GM18868 (cell line): ENCODE data around the gene DCDC2C.
"Not testable (repeated sequence)": the region's sequence is repeated elsewhere in the genome, so short reads cannot be mapped to it uniquely, and the experiment has no call there.

Source experiments
- ATAC-seq: cut with Tn5 transposase; IDR thresholded peaks from one replicate; pipeline ENCODE4 v1.9.1; 2021; ENCODE audit warnings: mild to moderate bottlenecking, moderate library complexity; ENCODE audit not compliant: unreplicated experiment

DCDC2C gene

GRCh38 chr2:3703236-3703756 lies at the start of gene DCDC2C:
Gene DCDC2C, plus strand, starts transcription at chr2:3703575. Its CDS starts 177 bp downstream, at chr2:3703752.
- no peak for ATAC-seq

GRCh38 chr2:3654011-3654410 lies 49.4 kb upstream of the DCDC2C start:
- no peak for ATAC-seq

- no peak for ATAC-seq
Measured at GRCh38 chr2:3654531-3655225, 48.7 kb upstream of the DCDC2C start.

- no peak for ATAC-seq
Measured at GRCh38 chr2:3655871-3656761, 47.3 kb upstream of the DCDC2C start.

- ATAC-seq, result no peak
Measured at GRCh38 chr2:3656762-3657721, 46.3 kb upstream of the DCDC2C start.

- ATAC-seq, result no peak
Measured at GRCh38 chr2:3657881-3658280, 45.5 kb upstream of the DCDC2C start, which contains the start of gene ALLC. Gene ALLC, plus strand, starts transcription at chr2:3658200. Its CDS starts 12,958 bp downstream, at chr2:3671158.

- no peak for ATAC-seq
Measured at GRCh38 chr2:3659447-3660432, 43.6 kb upstream of the DCDC2C start.

GRCh38 chr2:3660640-3661039 lies 42.7 kb upstream of the DCDC2C start:
- not testable (repeated sequence) for ATAC-seq

GRCh38 chr2:3661149-3661660 lies 42.2 kb upstream of the DCDC2C start:
- ATAC-seq, result no peak

- ATAC-seq, result no peak
Measured at GRCh38 chr2:3662239-3662638, 41.1 kb upstream of the DCDC2C start.

GRCh38 chr2:3664118-3664517 lies 39.3 kb upstream of the DCDC2C start:
- no peak for ATAC-seq

- no peak for ATAC-seq
Measured at GRCh38 chr2:3664925-3665324, 38.5 kb upstream of the DCDC2C start.

GRCh38 chr2:3665886-3666612 lies 37.3 kb upstream of the DCDC2C start:
- no peak for ATAC-seq

GRCh38 chr2:3666613-3666975 lies 36.8 kb upstream of the DCDC2C start:
- no peak for ATAC-seq

- ATAC-seq, result no peak
Measured at GRCh38 chr2:3667151-3667631, 36.2 kb upstream of the DCDC2C start.

- no peak for ATAC-seq
Measured at GRCh38 chr2:3669656-3670055, 33.7 kb upstream of the DCDC2C start.

- no peak for ATAC-seq
Measured at GRCh38 chr2:3670376-3670775, 33.0 kb upstream of the DCDC2C start.

- ATAC-seq, result no peak
Measured at GRCh38 chr2:3670941-3671340, 32.4 kb upstream of the DCDC2C start.
